ENCODE measurements around the gene GTF2A1.
A peak's percentile ranks its signal among the peaks of the same experiment; 100 is the strongest.

Gene GTF2A1

DNA sequence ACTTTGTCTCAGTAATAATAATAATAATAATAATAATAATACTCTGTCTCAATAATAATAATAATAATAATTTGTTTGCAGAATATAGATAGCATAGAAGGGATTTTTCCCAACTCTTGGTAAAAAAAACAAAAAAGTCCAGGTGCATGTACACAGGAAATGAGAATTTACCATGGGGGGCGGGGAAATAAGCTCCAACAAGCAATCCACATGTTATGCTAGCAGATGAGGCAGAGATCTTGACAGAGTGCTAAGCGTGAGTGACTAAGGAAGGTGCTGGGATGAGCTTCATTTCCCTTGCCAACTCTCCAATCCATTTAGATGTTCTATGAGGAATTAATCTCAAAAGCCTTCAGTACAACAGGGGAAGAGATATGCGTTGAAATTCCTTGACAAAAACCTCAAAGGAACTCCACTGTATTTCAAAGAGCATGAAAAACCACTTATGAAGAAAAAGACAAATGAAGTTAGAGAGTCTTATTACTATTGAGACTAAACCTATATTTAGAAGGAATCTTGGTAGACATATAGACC, 44.9 kb upstream of the GTF2A1 start:
- no peak overlapping the region for H3K4me3 ChIP-seq (ENCODE audit: low read length in 2 of 2)
- no peak for DNase-seq (ENCODE audit: low spot score)
- peaks cover 0 to 60% of the 10 kb centered on the region in 2 donors for H3K36me3 ChIP-seq (replicated peaks in 1 of 2; ENCODE audit: control insufficient read depth in 2 of 2, insufficient read depth in 2 of 2, low read length in 2 of 2)
- H3K23ac ChIP-seq (ENCODE audit: low read depth, low read length, poor library complexity), result no peak overlapping the region
- H3K4me1 ChIP-seq (ENCODE audit: control insufficient read depth in 2 of 2, insufficient read depth in 1 of 2, low read depth in 1 of 2, low read length in 2 of 2), result peaks cover 0 to 9% of the 10 kb centered on the region in 2 donors
- H2BK15ac ChIP-seq (ENCODE audit: low read length), result no peak overlapping the region
- H4K8ac ChIP-seq (ENCODE audit: low read depth, low read length), result no peak overlapping the region
- H2BK12ac ChIP-seq (ENCODE audit: low read length), result no peak overlapping the region
- no peaks in the 10 kb centered on the region for H3K9me3 ChIP-seq (replicated peaks in 1 of 2; ENCODE audit: control insufficient read depth in 2 of 2, insufficient read depth in 1 of 2, low read depth in 1 of 2, low read length in 2 of 2)
- no peak overlapping the region for H2AK5ac ChIP-seq (ENCODE audit: low read depth, low read length)
- no CpG with 5 or more reads among the region's 3 CpGs for WGBS, 2 donors (ENCODE audit: extremely low coverage in 2 of 2, insufficient read length in 2 of 2, insufficient replicate concordance in 1 of 2)
- H3K4me2 ChIP-seq (ENCODE audit: insufficient read depth, low read length, poor library complexity, severe bottlenecking), result no peak overlapping the region
- no peaks in the 10 kb centered on the region for H3K79me1 ChIP-seq (ENCODE audit: low read depth, low read length)
- no peak overlapping the region for H2AFZ ChIP-seq (ENCODE audit: low read length)
- no peak overlapping the region for H3K14ac ChIP-seq (ENCODE audit: low read length)
- H4K91ac ChIP-seq (ENCODE audit: low read depth, low read length, poor library complexity), result no peak overlapping the region
- H2BK5ac ChIP-seq (ENCODE audit: low read length), result no peak overlapping the region
- H3K9ac ChIP-seq (ENCODE audit: low read depth, low read length, poor library complexity), result no peak overlapping the region
- H3K27me3 ChIP-seq (ENCODE audit: control insufficient read depth in 3 of 3, insufficient read depth in 3 of 3, low read depth in 1 of 3, low read length in 3 of 3), result no peaks in the 10 kb centered on the region
- no peak overlapping the region for H3K18ac ChIP-seq (ENCODE audit: low read length)
- H3K4ac ChIP-seq (ENCODE audit: low read length), result no peak overlapping the region
- no peak overlapping the region for H2BK120ac ChIP-seq (ENCODE audit: low read depth, low read length)
- H3K27ac ChIP-seq (replicated peaks; ENCODE audit: low read length), result no peak overlapping the region

DNA sequence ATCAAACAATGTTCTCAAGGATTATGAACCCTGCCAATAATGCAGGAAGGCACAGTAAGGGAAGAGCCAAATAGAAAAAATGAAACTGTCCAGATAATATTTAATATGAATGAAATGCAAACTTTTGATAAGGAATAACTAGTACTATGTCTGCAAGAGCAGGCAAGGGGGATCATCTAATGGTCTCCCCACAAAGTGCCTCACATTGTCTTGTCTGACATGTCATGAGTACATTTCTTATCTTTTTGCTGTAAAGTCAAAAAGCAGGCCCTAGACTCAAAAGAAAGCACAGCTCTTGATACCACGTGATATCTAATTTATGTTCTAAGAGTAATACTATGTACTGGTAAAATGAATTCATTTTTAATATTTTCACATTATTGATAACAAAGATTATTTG, 43.9 kb upstream of the GTF2A1 start:
- no peak for DNase-seq (ENCODE audit: low spot score)
- no peaks in the 10 kb centered on the region for H3K27me3 ChIP-seq (ENCODE audit: control insufficient read depth in 3 of 3, insufficient read depth in 3 of 3, low read depth in 1 of 3, low read length in 3 of 3)
- H2BK120ac ChIP-seq (ENCODE audit: low read depth, low read length), result no peak overlapping the region
- no peak overlapping the region for H4K8ac ChIP-seq (ENCODE audit: low read depth, low read length)
- H2BK5ac ChIP-seq (ENCODE audit: low read length), result no peak overlapping the region
- no peak overlapping the region for H2AFZ ChIP-seq (ENCODE audit: low read length)
- H3K23ac ChIP-seq (ENCODE audit: low read depth, low read length, poor library complexity), result no peak overlapping the region
- H3K4me2 ChIP-seq (ENCODE audit: insufficient read depth, low read length, poor library complexity, severe bottlenecking), result no peak overlapping the region
- H3K9me3 ChIP-seq (replicated peaks in 1 of 2; ENCODE audit: control insufficient read depth in 2 of 2, insufficient read depth in 1 of 2, low read depth in 1 of 2, low read length in 2 of 2), result peaks cover 0 to under 1% of the 10 kb centered on the region in 2 donors
- no peak overlapping the region for H2AK5ac ChIP-seq (ENCODE audit: low read depth, low read length)
- WGBS, 2 donors (ENCODE audit: extremely low coverage in 2 of 2, insufficient read length in 2 of 2, insufficient replicate concordance in 1 of 2), result no CpG with 5 or more reads among the region's 1 CpG
- H3K4me3 ChIP-seq (ENCODE audit: low read length in 2 of 2), result no peak overlapping the region
- H2BK12ac ChIP-seq (ENCODE audit: low read length), result no peak overlapping the region
- H2BK15ac ChIP-seq (ENCODE audit: low read length), result no peak overlapping the region
- H3K79me1 ChIP-seq (ENCODE audit: low read depth, low read length), result no peaks in the 10 kb centered on the region
- no peak overlapping the region for H3K4ac ChIP-seq (ENCODE audit: low read length)
- no peak overlapping the region for H3K18ac ChIP-seq (ENCODE audit: low read length)
- no peak overlapping the region for H3K14ac ChIP-seq (ENCODE audit: low read length)
- H3K9ac ChIP-seq (ENCODE audit: low read depth, low read length, poor library complexity), result no peak overlapping the region
- peaks cover 0 to 58% of the 10 kb centered on the region in 2 donors for H3K36me3 ChIP-seq (replicated peaks in 1 of 2; ENCODE audit: control insufficient read depth in 2 of 2, insufficient read depth in 2 of 2, low read length in 2 of 2)
- H4K91ac ChIP-seq (ENCODE audit: low read depth, low read length, poor library complexity), result no peak overlapping the region
- H3K27ac ChIP-seq (replicated peaks; ENCODE audit: low read length), result no peak overlapping the region
- peaks cover 0 to 9% of the 10 kb centered on the region in 2 donors for H3K4me1 ChIP-seq (ENCODE audit: control insufficient read depth in 2 of 2, insufficient read depth in 1 of 2, low read depth in 1 of 2, low read length in 2 of 2)

DNA sequence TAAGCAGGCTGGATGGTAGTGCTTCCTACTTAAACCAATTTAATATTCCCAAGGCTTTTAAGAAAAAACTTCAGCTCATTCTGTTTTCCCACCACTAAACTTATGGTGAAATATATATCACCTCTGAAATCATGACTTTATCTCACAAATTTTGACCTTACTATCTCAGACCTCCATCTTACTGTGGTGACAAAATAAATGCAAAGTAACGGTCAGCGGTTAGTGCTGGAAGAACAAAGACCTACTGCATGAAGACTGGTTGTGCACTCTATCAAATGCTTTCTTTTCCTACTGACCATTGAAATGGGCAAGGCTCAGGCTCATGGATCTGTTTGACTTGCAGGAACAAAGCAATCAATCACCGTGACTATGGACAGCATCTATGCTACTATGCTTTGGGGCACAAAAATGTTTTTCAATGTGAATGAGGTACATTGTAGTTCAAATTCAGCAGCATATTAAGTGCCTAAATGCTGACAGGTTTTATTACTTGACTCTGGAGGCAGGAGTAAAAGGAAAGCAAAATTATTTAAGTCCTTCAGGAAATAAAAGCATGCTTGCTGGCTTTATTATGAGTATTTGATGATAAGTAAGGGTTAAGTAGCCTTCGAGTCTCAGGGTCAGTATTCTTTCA, 43.1 kb upstream of the GTF2A1 start:
- H3K36me3 ChIP-seq (replicated peaks in 1 of 2; ENCODE audit: control insufficient read depth in 2 of 2, insufficient read depth in 2 of 2, low read length in 2 of 2), result peaks cover 0 to 62% of the 10 kb centered on the region in 2 donors
- H2BK15ac ChIP-seq (ENCODE audit: low read length), result no peak overlapping the region
- no peak overlapping the region for H4K8ac ChIP-seq (ENCODE audit: low read depth, low read length)
- H4K91ac ChIP-seq (ENCODE audit: low read depth, low read length, poor library complexity), result no peak overlapping the region
- H3K4me3 ChIP-seq (ENCODE audit: low read length in 2 of 2), result no peak overlapping the region
- H3K4me1 ChIP-seq (ENCODE audit: control insufficient read depth in 2 of 2, insufficient read depth in 1 of 2, low read depth in 1 of 2, low read length in 2 of 2), result peaks cover 0 to 9% of the 10 kb centered on the region in 2 donors
- H3K14ac ChIP-seq (ENCODE audit: low read length), result no peak overlapping the region
- H3K27ac ChIP-seq (replicated peaks; ENCODE audit: low read length), result no peak overlapping the region
- H3K4ac ChIP-seq (ENCODE audit: low read length), result no peak overlapping the region
- H3K4me2 ChIP-seq (ENCODE audit: insufficient read depth, low read length, poor library complexity, severe bottlenecking), result no peak overlapping the region
- DNase-seq (ENCODE audit: low spot score), result no peak
- H2AFZ ChIP-seq (ENCODE audit: low read length), result peak overlapping the region; percentile 7
- WGBS, 2 donors (ENCODE audit: extremely low coverage in 2 of 2, insufficient read length in 2 of 2, insufficient replicate concordance in 1 of 2), result no CpG with 5 or more reads among the region's 4 CpGs
- no peak overlapping the region for H2AK5ac ChIP-seq (ENCODE audit: low read depth, low read length)
- no peak overlapping the region for H3K23ac ChIP-seq (ENCODE audit: low read depth, low read length, poor library complexity)
- no peaks in the 10 kb centered on the region for H3K79me1 ChIP-seq (ENCODE audit: low read depth, low read length)
- H3K18ac ChIP-seq (ENCODE audit: low read length), result no peak overlapping the region
- no peaks in the 10 kb centered on the region for H3K27me3 ChIP-seq (ENCODE audit: control insufficient read depth in 3 of 3, insufficient read depth in 3 of 3, low read depth in 1 of 3, low read length in 3 of 3)
- H2BK5ac ChIP-seq (ENCODE audit: low read length), result no peak overlapping the region
- H3K9ac ChIP-seq (ENCODE audit: low read depth, low read length, poor library complexity), result no peak overlapping the region
- peaks cover 2% of the 10 kb centered on the region in 2 donors for H3K9me3 ChIP-seq (replicated peaks in 1 of 2; ENCODE audit: control insufficient read depth in 2 of 2, insufficient read depth in 1 of 2, low read depth in 1 of 2, low read length in 2 of 2)
- no peak overlapping the region for H2BK12ac ChIP-seq (ENCODE audit: low read length)
- no peak overlapping the region for H2BK120ac ChIP-seq (ENCODE audit: low read depth, low read length)

DNA sequence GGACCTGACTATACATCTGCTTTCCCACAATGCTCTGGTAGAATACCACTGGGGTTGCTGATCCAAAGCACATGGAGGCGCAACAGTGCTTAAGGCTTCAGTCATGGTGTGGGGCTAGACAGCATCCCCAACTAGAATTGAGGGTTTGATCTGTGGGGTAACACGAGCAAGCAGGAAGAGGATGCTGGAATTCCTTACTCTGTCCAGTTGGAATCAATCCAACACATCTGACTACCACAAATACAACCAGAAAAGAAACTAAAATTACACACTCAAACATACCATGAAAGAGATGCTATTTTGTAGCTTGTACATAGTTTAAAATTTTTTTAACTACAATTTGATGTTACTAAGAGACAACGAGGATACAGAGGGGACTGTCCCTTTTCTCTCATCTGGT, 40.4 kb upstream of the GTF2A1 start:
- no CpG with 5 or more reads among the region's 3 CpGs for WGBS, 2 donors (ENCODE audit: extremely low coverage in 2 of 2, insufficient read length in 2 of 2, insufficient replicate concordance in 1 of 2)
- H3K27me3 ChIP-seq (ENCODE audit: control insufficient read depth in 3 of 3, insufficient read depth in 3 of 3, low read depth in 1 of 3, low read length in 3 of 3), result no peaks in the 10 kb centered on the region
- H3K9me3 ChIP-seq (replicated peaks in 1 of 2; ENCODE audit: control insufficient read depth in 2 of 2, insufficient read depth in 1 of 2, low read depth in 1 of 2, low read length in 2 of 2), result peaks cover 2 to 5% of the 10 kb centered on the region in 2 donors
- H3K18ac ChIP-seq (ENCODE audit: low read length), result no peak overlapping the region
- no peak overlapping the region for H3K14ac ChIP-seq (ENCODE audit: low read length)
- H3K27ac ChIP-seq (replicated peaks; ENCODE audit: low read length), result no peak overlapping the region
- no peak for DNase-seq (ENCODE audit: low spot score)
- H2BK15ac ChIP-seq (ENCODE audit: low read length), result no peak overlapping the region
- no peak overlapping the region for H4K8ac ChIP-seq (ENCODE audit: low read depth, low read length)
- no peak overlapping the region for H2AFZ ChIP-seq (ENCODE audit: low read length)
- no peak overlapping the region for H3K4me2 ChIP-seq (ENCODE audit: insufficient read depth, low read length, poor library complexity, severe bottlenecking)
- no peak overlapping the region for H2BK5ac ChIP-seq (ENCODE audit: low read length)
- peaks cover 2 to 9% of the 10 kb centered on the region in 2 donors for H3K4me1 ChIP-seq (ENCODE audit: control insufficient read depth in 2 of 2, insufficient read depth in 1 of 2, low read depth in 1 of 2, low read length in 2 of 2)
- no peak overlapping the region for H2AK5ac ChIP-seq (ENCODE audit: low read depth, low read length)
- no peak overlapping the region for H3K9ac ChIP-seq (ENCODE audit: low read depth, low read length, poor library complexity)
- no peak overlapping the region for H4K91ac ChIP-seq (ENCODE audit: low read depth, low read length, poor library complexity)
- H3K36me3 ChIP-seq (replicated peaks in 1 of 2; ENCODE audit: control insufficient read depth in 2 of 2, insufficient read depth in 2 of 2, low read length in 2 of 2), result peaks cover 0 to 36% of the 10 kb centered on the region in 2 donors
- H2BK120ac ChIP-seq (ENCODE audit: low read depth, low read length), result no peak overlapping the region
- H2BK12ac ChIP-seq (ENCODE audit: low read length), result no peak overlapping the region
- H3K4ac ChIP-seq (ENCODE audit: low read length), result no peak overlapping the region
- H3K23ac ChIP-seq (ENCODE audit: low read depth, low read length, poor library complexity), result no peak overlapping the region
- H3K4me3 ChIP-seq (ENCODE audit: low read length in 2 of 2), result no peak overlapping the region
- no peaks in the 10 kb centered on the region for H3K79me1 ChIP-seq (ENCODE audit: low read depth, low read length)

Measured in neuronal stem cell (in vitro differentiated cells).